ENCODE measurements around the gene COL9A3. TPM values are rescaled to one million over a fixed set of nuclear protein-coding genes. Genes with fewer than 3 reads are reported as not detected.
A peak's percentile ranks its signal among the peaks of the same experiment; 100 is the strongest.

COL9A3 gene
- total RNA-seq, 1 experiment from 2014 or later, result 150 TPM

DNA sequence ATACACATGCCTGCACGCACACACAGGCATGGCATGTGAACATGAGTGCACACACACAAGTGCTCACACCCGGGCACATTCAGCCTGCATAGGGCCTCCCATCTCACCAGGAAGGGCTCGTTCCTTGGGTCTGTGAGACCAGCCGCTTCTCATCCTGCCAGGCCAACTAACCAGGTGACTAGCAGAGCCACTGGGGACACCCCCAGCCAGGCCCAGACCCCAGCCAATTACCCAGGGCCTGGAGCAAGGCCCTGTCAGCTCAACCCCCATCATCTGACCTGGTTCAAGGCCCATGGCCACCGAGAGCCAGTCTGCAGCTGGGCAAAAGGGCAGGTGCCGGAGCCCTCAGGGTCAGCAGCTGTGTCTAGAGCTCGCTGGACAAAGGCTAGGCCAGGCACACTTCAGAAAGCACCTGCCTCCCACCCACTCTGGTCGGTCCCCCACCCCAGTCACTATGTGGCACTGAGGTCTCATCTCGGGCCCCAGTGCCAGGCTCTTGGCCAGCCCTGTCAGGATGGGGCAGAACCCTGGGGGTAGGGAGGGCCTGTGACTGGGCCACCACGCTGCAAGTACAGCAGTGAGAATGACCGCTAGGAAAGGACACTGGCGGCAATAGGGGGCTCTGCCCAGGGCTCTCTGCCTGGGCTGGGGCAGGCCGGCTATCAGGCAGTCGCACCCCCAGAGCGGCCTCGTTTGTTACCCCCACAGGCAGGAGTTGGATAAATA is 47.3 kb upstream of the COL9A3 start:
- Histone ChIP-seq H2BK20ac (ENCODE audit: low read depth, low read length, poor library complexity, severe bottlenecking) (no peak overlapping the region), H4K5ac (ENCODE audit: insufficient read length, low read depth, low read length) (no peak overlapping the region), H3K14ac (ENCODE audit: insufficient read depth, low read length) (peak overlapping the region; percentile 20; the same call in 1 of the 2 replicates), H2AK5ac (ENCODE audit: insufficient read length, low read length) (no peak overlapping the region), H3K4ac (ENCODE audit: low read depth, low read length) (no peak overlapping the region), H2AFZ (ENCODE audit: low read length) (no peak overlapping the region), H3T11ph (ENCODE audit: low read length) (no peak overlapping the region), H2BK120ac (ENCODE audit: low read depth, low read length, poor library complexity, severe bottlenecking) (no peak overlapping the region), H2BK12ac (ENCODE audit: insufficient read length, low read depth, low read length) (no peak overlapping the region), H3K4me2 (ENCODE audit: insufficient read depth, insufficient read length, low read length) (no peak overlapping the region), H3K27ac (ENCODE audit: insufficient read length, low read depth, low read length) (no peak overlapping the region), H3K23me2 (ENCODE audit: insufficient read length, low read depth, low read length, poor library complexity, severe bottlenecking) (no peaks in the 10 kb centered on the region), H3K4me1 (ENCODE audit: insufficient read depth, low read length) (no peaks in the 10 kb centered on the region), H4K8ac (replicated peaks; ENCODE audit: insufficient read length, low read depth, low read length) (no peak overlapping the region), H2BK5ac (ENCODE audit: insufficient read length, low read length) (no peak overlapping the region), H3K79me1 (ENCODE audit: insufficient read depth, low read depth, low read length, poor library complexity, severe bottlenecking) (no peaks in the 10 kb centered on the region), H3K56ac (ENCODE audit: insufficient read length, low read depth, low read length) (no peak overlapping the region), H3K79me2 (ENCODE audit: insufficient read depth, low read length) (no peaks in the 10 kb centered on the region), H4K20me1 (ENCODE audit: control insufficient read depth, insufficient read depth, insufficient read length) (no peaks in the 10 kb centered on the region), H3K9ac (ENCODE audit: extremely low read depth, insufficient read length, low read length) (no peak overlapping the region), H3K9me3 (ENCODE audit: control insufficient read depth, low read depth, low read length) (no peaks in the 10 kb centered on the region), H3K27me3 (ENCODE audit: insufficient read depth, low read length) (no peaks in the 10 kb centered on the region), H4K91ac (ENCODE audit: insufficient read length, low read depth, low read length) (no peak overlapping the region), H3K23ac (ENCODE audit: insufficient read length, low read depth, low read length) (no peak overlapping the region), H2BK15ac (ENCODE audit: low read depth, low read length) (no peak overlapping the region), H3K18ac (ENCODE audit: insufficient read length, low read depth, low read length) (no peak overlapping the region)
- TF ChIP-seq, protein P1, sequence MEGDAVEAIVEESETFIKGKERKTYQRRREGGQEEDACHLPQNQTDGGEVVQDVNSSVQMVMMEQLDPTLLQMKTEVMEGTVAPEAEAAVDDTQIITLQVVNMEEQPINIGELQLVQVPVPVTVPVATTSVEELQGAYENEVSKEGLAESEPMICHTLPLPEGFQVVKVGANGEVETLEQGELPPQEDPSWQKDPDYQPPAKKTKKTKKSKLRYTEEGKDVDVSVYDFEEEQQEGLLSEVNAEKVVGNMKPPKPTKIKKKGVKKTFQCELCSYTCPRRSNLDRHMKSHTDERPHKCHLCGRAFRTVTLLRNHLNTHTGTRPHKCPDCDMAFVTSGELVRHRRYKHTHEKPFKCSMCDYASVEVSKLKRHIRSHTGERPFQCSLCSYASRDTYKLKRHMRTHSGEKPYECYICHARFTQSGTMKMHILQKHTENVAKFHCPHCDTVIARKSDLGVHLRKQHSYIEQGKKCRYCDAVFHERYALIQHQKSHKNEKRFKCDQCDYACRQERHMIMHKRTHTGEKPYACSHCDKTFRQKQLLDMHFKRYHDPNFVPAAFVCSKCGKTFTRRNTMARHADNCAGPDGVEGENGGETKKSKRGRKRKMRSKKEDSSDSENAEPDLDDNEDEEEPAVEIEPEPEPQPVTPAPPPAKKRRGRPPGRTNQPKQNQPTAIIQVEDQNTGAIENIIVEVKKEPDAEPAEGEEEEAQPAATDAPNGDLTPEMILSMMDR (conservative IDR thresholded peaks at IDR 0.05), result no peak
- Mint-ChIP-seq H3K9me3 (no peaks in the 10 kb centered on the region; a peak in 1 of 5 replicates), H3K27ac (no peak overlapping the region; a peak in 2 of 7 replicates), H3K27me3 (ENCODE audit: low read depth) (peaks cover 11% of the 10 kb centered on the region), H3K36me3 (ENCODE audit: insufficient read depth in 1 of 3, low read depth in 3 of 3) (no peaks in the 10 kb centered on the region), H3K4me3 (no peak overlapping the region), H3K4me1 (peaks cover 2 to 19% of the 10 kb centered on the region in 2 experiments; a peak in 3 of 4 replicates)
- DNase-seq, result no peak
- WGBS (ENCODE audit: extremely low coverage, insufficient read length, low lambda C conversion rate), result no CpG with 5 or more reads among the region's 16 CpGs

All from H9 (cell line).